22Rv1 (cell line): Measurements from ENCODE around the gene NRP2.

ENCODE experiments used
- H3K27ac ChIP-seq: fragments of 450-650 bp; 2 replicates; pipeline ENCODE4 v1.5.1; 2017
- ZFX ChIP-seq: fragments of 450-650 bp; IDR thresholded peaks from 2 replicates; pipeline ENCODE4 v1.6.1; 2017; ENCODE audit warnings: antibody characterized with exemption, borderline replicate concordance
- TF ChIP-seq, protein P1 (sequence below): fragments of 450-650 bp; IDR thresholded peaks from 2 replicates; pipeline ENCODE4 v1.5.1; 2017; ENCODE audit warnings: mild to moderate bottlenecking

Gene NRP2

GRCh38 chr2:205696927-205697441, 14.7 kb downstream of the NRP2 start:
- no peak for TF ChIP-seq ZFX
- TF ChIP-seq, protein P1, sequence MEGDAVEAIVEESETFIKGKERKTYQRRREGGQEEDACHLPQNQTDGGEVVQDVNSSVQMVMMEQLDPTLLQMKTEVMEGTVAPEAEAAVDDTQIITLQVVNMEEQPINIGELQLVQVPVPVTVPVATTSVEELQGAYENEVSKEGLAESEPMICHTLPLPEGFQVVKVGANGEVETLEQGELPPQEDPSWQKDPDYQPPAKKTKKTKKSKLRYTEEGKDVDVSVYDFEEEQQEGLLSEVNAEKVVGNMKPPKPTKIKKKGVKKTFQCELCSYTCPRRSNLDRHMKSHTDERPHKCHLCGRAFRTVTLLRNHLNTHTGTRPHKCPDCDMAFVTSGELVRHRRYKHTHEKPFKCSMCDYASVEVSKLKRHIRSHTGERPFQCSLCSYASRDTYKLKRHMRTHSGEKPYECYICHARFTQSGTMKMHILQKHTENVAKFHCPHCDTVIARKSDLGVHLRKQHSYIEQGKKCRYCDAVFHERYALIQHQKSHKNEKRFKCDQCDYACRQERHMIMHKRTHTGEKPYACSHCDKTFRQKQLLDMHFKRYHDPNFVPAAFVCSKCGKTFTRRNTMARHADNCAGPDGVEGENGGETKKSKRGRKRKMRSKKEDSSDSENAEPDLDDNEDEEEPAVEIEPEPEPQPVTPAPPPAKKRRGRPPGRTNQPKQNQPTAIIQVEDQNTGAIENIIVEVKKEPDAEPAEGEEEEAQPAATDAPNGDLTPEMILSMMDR = no peak
- H3K27ac ChIP-seq = no peak overlapping the region

DNA sequence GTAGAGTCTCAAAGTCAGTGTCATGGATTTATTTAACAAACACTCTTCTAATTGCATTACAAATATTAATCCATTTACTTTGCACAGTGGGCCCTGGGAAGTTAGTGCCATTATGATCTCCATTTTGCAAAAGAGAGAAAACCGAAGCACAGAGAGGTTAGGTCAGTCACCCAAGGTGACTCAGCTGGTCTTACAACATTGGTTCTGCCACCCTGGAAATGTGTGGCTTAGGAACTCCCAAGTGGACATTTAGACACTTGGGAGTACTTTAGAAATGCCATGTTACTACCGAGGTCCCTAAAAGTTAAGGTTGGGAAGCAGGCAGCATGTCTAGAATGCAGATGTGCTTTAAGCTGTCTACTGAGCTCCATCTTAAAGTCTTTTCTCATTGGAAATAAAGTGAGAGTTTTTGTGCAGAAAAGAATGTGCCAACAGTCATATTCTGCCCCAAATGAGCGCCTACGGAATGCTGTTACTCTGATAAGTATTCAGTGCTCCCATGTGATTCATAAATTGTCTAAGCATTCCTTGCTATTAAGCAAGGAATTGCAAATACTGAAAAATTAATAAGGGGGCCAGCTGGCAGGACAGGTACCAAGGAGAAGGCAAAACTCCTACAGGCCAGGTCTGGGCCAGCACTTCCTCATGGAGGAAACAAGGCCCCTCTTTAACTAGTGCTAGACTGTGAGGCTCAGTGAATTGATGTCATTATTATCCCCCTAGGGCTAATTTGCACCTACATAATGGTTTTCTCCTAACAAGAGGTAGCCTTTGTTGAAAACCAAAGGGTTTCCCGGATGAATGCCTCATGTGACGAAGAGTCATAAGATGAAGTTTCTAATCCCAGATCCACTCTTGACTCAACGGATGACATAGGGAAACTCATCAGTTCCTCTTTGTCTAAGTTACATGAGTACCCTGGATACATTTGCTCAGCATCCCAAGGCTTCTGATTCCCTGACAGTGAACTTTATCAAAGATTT, 16.3 kb downstream of the NRP2 start:
- no peak for TF ChIP-seq ZFX
- TF ChIP-seq, protein P1 = no peak
- H3K27ac ChIP-seq = no peak overlapping the region

DNA sequence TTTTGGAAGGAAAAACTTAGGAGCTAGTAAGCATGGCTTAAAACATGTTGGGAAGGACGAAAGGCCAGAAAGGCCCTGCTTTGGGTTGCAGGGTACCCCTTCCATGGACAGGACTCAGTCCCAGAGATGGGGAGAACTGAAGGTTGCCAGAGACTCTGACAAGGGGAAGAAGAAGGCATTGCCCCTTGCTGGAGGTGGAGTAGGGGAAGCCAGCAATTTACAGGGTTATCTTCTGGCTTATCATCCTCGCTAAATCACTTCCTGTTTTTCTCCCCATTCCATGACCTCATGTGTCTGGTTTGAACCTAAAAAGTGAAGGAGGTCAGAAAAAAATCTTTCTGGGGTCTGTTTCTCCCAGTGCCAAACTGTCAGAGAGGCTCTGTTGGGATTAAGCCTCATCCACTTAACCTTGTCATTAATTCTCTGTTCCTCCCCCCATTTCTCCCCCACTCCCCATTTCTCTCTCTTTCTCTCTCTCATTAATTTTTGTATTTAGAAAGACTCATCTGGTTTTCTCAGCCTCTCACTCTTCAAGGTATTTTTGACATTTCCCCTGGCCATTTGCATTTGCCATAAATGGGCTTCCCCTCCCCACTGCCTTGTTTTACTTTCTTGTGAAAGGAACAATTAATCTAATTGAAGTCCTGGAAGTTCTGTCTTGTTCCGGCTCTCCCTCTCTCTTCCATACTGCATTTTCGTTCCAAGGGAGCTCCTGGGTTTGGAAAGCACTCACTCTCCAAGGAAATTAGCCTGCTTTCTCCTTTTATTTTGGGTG, 17.4 kb downstream of the NRP2 start:
- TF ChIP-seq, protein P1 = no peak
- TF ChIP-seq ZFX = no peak
- no peak overlapping the region for H3K27ac ChIP-seq

- TF ChIP-seq, protein P1 = no peak
- TF ChIP-seq ZFX = no peak
- no peak overlapping the region for H3K27ac ChIP-seq
Measured at GRCh38 chr2:205700331-205701132, 18.2 kb downstream of the NRP2 start.

DNA sequence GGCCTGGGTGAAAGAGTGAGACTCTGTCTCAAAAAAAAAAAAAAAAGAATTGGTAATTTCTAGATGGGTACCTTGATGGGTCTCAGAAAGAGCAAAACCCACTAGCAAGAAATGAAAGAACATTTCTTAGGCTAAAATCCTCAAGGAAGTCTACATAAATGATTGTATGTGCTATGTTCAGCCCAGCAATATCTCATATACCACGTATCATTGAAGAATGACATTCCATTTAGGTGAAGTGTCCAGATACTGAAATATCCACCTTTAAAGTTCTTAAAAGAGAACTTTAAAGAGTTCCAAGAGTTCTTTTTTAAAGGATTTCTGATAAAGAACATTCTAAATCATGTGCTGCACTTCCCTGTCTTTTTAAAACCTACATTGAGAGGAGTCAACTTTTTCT, 19.2 kb downstream of the NRP2 start:
- no peak overlapping the region for H3K27ac ChIP-seq
- TF ChIP-seq, protein P1 = no peak
- TF ChIP-seq ZFX = no peak

DNA sequence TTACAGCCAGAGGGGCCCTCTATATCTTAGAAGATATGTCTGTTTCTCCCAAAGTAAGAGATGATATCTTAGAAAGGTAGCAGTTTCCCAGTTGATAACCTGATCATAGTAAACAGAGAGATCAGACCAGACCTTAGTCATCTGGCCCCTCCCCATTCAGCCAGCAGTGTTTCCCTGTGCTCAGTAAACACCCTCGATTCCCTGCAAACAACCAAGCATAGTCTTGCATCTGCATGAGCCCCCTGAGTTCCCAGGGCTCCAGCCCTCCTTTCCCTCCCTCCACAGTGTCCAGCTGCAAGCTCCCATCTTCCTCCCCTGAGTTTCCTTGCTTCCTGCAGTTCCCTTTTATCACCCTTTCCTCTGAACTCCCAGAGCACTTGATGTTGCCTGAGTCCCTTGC, 20.3 kb downstream of the NRP2 start:
- TF ChIP-seq, protein P1 = no peak
- TF ChIP-seq ZFX = no peak
- H3K27ac ChIP-seq = no peak overlapping the region
